GM23248 (cell line): ENCODE measurements around the gene RIMS4.

Experiments
- EZH2 ChIP-seq: fragments of 200-600 bp; sonication (generic); IDR thresholded peaks from 2 replicates; pipeline ENCODE4 v1.6.1; 2018; ENCODE audit warnings: antibody characterized with exemption, mild to moderate bottlenecking; ENCODE audit not compliant: insufficient read depth, poor library complexity, severe bottlenecking
- EZH2phosphoT487 ChIP-seq: fragments of 200-600 bp; sonication (generic); IDR thresholded peaks from 2 replicates; pipeline ENCODE4 v1.6.1; 2018; ENCODE audit warnings: antibody characterized with exemption, moderate library complexity, mild to moderate bottlenecking, low read depth; ENCODE audit not compliant: insufficient read depth

- TF ChIP-seq EZH2 = no peak
- no peak for TF ChIP-seq EZH2phosphoT487
Observed at GRCh38 chr20:44747166-44748004, 63.0 kb downstream of the RIMS4 start.
